ENCODE measurements around the gene FAM53A. TPM values are rescaled to one million over a fixed set of nuclear protein-coding genes. Genes with fewer than 3 reads are reported as not detected.
A peak's percentile ranks its signal among the peaks of the same experiment; 100 is the strongest.

The FAM53A gene
- total and polyA plus RNA-seq, 2 of the 13 experiments (the other 11 are each of a cell fraction or from before 2014, with no cell fraction given) = 0.48 to 1.1 TPM

DNA sequence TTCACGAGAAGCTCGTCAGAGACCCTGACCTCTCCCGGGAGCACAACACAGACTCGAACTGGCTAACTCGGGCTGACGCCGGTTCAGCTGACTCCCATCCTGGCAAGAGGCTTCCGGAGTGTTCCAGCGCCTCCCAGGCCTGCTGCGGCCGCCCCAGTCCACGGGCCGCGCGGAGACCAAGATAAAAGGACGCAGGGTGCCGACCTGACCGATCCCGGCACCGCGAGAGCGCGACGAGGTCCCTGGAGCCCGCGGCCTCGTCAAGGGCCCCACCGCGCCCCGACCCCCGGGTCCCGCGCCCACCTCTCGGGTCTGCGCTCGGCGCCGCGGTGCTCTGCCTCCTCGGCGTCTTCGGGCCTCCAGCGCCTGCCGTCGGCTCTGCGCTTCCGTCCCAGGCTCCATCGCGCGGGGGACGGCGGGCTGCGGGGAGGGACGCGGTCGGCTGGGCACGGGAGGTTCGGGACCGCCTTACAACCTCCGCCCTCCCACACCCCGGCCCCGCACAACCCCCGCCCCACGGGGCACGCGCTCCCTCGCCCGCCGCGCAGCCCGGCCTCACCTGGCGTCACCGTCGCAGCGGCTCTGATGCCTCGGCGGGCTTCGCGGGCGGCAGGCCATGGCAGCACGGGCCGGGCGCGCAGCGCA, 27.6 kb upstream of the FAM53A start (continued):
- TF ChIP-seq, protein P1, sequence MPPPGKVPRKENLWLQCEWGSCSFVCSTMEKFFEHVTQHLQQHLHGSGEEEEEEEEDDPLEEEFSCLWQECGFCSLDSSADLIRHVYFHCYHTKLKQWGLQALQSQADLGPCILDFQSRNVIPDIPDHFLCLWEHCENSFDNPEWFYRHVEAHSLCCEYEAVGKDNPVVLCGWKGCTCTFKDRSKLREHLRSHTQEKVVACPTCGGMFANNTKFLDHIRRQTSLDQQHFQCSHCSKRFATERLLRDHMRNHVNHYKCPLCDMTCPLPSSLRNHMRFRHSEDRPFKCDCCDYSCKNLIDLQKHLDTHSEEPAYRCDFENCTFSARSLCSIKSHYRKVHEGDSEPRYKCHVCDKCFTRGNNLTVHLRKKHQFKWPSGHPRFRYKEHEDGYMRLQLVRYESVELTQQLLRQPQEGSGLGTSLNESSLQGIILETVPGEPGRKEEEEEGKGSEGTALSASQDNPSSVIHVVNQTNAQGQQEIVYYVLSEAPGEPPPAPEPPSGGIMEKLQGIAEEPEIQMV (CRISPR knock-in tag; IDR thresholded peaks at IDR 0.05; ENCODE audit: low read depth) = no peak
- TF ChIP-seq MAFG (CRISPR knock-in tag; IDR thresholded peaks at IDR 0.05) (no peak), ZSCAN29 (CRISPR knock-in tag; conservative IDR thresholded peaks at IDR 0.05) (no peak; the same call in 1 of the 2 replicates), SRY (CRISPR knock-in tag; IDR thresholded peaks at IDR 0.05) (0 out of 2 replicates have a peak, but pooled peaks have one; percentile 6), SPEN (CRISPR knock-in tag; IDR thresholded peaks at IDR 0.05; ENCODE audit: low read depth) (no peak), CBX2 (IDR thresholded peaks at IDR 0.05; ENCODE audit: low read depth, low read length) (no peak), CBX2 (CRISPR knock-in tag; IDR thresholded peaks at IDR 0.05; ENCODE audit: low read depth) (no peak), MLLT10 (CRISPR knock-in tag; IDR thresholded peaks at IDR 0.05) (no peak), ZNF546 (CRISPR knock-in tag; conservative IDR thresholded peaks at IDR 0.05) (no peak), ZNF782 (CRISPR knock-in tag; IDR thresholded peaks at IDR 0.05; ENCODE audit: borderline replicate concordance) (no peak), CHD2 (IDR thresholded peaks at IDR 0.05; ENCODE audit: low read depth, low read length) (peak; percentile 76), ZNF468 (CRISPR knock-in tag; IDR thresholded peaks at IDR 0.05) (no peak), ZMYM2 (CRISPR knock-in tag; IDR thresholded peaks at IDR 0.05) (no peak)
- TF ChIP-seq, protein P2, sequence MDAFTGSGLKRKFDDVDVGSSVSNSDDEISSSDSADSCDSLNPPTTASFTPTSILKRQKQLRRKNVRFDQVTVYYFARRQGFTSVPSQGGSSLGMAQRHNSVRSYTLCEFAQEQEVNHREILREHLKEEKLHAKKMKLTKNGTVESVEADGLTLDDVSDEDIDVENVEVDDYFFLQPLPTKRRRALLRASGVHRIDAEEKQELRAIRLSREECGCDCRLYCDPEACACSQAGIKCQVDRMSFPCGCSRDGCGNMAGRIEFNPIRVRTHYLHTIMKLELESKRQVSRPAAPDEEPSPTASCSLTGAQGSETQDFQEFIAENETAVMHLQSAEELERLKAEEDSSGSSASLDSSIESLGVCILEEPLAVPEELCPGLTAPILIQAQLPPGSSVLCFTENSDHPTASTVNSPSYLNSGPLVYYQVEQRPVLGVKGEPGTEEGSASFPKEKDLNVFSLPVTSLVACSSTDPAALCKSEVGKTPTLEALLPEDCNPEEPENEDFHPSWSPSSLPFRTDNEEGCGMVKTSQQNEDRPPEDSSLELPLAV (CRISPR knock-in tag; conservative IDR thresholded peaks at IDR 0.05; ENCODE audit: low read depth) = no peak; the same call in 1 of the 2 replicates
- TF ChIP-seq, protein P3, sequence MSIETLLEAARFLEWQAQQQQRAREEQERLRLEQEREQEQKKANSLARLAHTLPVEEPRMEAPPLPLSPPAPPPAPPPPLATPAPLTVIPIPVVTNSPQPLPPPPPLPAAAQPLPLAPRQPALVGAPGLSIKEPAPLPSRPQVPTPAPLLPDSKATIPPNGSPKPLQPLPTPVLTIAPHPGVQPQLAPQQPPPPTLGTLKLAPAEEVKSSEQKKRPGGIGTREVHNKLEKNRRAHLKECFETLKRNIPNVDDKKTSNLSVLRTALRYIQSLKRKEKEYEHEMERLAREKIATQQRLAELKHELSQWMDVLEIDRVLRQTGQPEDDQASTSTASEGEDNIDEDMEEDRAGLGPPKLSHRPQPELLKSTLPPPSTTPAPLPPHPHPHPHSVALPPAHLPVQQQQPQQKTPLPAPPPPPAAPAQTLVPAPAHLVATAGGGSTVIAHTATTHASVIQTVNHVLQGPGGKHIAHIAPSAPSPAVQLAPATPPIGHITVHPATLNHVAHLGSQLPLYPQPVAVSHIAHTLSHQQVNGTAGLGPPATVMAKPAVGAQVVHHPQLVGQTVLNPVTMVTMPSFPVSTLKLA (IDR thresholded peaks at IDR 0.05) = no peak
- TF ChIP-seq, protein P4, sequence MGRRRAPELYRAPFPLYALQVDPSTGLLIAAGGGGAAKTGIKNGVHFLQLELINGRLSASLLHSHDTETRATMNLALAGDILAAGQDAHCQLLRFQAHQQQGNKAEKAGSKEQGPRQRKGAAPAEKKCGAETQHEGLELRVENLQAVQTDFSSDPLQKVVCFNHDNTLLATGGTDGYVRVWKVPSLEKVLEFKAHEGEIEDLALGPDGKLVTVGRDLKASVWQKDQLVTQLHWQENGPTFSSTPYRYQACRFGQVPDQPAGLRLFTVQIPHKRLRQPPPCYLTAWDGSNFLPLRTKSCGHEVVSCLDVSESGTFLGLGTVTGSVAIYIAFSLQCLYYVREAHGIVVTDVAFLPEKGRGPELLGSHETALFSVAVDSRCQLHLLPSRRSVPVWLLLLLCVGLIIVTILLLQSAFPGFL (CRISPR knock-in tag; IDR thresholded peaks at IDR 0.05) = no peak
- TF ChIP-seq, protein P5, sequence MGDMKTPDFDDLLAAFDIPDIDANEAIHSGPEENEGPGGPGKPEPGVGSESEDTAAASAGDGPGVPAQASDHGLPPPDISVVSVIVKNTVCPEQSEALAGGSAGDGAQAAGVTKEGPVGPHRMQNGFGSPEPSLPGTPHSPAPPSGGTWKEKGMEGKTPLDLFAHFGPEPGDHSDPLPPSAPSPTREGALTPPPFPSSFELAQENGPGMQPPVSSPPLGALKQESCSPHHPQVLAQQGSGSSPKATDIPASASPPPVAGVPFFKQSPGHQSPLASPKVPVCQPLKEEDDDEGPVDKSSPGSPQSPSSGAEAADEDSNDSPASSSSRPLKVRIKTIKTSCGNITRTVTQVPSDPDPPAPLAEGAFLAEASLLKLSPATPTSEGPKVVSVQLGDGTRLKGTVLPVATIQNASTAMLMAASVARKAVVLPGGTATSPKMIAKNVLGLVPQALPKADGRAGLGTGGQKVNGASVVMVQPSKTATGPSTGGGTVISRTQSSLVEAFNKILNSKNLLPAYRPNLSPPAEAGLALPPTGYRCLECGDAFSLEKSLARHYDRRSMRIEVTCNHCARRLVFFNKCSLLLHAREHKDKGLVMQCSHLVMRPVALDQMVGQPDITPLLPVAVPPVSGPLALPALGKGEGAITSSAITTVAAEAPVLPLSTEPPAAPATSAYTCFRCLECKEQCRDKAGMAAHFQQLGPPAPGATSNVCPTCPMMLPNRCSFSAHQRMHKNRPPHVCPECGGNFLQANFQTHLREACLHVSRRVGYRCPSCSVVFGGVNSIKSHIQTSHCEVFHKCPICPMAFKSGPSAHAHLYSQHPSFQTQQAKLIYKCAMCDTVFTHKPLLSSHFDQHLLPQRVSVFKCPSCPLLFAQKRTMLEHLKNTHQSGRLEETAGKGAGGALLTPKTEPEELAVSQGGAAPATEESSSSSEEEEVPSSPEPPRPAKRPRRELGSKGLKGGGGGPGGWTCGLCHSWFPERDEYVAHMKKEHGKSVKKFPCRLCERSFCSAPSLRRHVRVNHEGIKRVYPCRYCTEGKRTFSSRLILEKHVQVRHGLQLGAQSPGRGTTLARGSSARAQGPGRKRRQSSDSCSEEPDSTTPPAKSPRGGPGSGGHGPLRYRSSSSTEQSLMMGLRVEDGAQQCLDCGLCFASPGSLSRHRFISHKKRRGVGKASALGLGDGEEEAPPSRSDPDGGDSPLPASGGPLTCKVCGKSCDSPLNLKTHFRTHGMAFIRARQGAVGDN (CRISPR knock-in tag; IDR thresholded peaks at IDR 0.05) = peak; percentile 35
- TF ChIP-seq, protein P6, sequence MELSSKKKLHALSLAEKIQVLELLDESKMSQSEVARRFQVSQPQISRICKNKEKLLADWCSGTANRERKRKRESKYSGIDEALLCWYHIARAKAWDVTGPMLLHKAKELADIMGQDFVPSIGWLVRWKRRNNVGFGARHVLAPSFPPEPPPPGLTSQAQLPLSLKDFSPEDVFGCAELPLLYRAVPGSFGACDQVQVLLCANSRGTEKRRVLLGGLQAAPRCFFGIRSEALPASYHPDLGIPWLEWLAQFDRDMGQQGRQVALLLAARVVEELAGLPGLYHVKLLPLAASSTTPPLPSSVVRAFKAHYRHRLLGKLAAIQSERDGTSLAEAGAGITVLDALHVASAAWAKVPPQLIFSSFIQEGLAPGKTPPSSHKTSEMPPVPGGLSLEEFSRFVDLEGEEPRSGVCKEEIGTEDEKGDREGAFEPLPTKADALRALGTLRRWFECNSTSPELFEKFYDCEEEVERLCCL (CRISPR knock-in tag; IDR thresholded peaks at IDR 0.05; ENCODE audit: borderline replicate concordance) = no peak

Data from HepG2 (cell line).